HEK293 (cell line): ENCODE results near the gene PRKG1.

Experiments
- ZBTB8A ChIP-seq: fragments of 450-650 bp; formaldehyde crosslinking; IDR thresholded peaks from 2 replicates; pipeline ENCODE4 v1.5.1; 2016; ENCODE audit warnings: missing biosample characterization, missing genetic modification characterization
- ZNF274 ChIP-seq, 2 experiments: fragments of 200-500 bp in 1 of 2; fragments of 450-650 bp in 1 of 2; sonication (Bioruptor generic) in 1 of 2; formaldehyde crosslinking in 1 of 2; IDR thresholded peaks; 2 replicates each; pipeline versions ENCODE4 v1.5.1 to v1.6.1; 2014 to 2016; ENCODE audit warnings: borderline replicate concordance in 1 of 2, inconsistent platforms in 1 of 2, low read length in 1 of 2, missing biosample characterization in 1 of 2, missing genetic modification characterization in 1 of 2
- ZNF514 ChIP-seq: fragments of 450-650 bp; formaldehyde crosslinking; IDR thresholded peaks from 2 replicates; pipeline ENCODE4 v1.5.1; 2016; ENCODE audit warnings: missing biosample characterization, missing genetic modification characterization
- ZNF629 ChIP-seq: fragments of 450-650 bp; formaldehyde crosslinking; IDR thresholded peaks from 2 replicates; pipeline ENCODE4 v1.5.1; 2017; ENCODE audit warnings: missing biosample characterization, missing genetic modification characterization
- ZNF677 ChIP-seq: fragments of 450-650 bp; IDR thresholded peaks from 2 replicates; pipeline ENCODE4 v1.5.0; 2018; ENCODE audit warnings: missing biosample characterization, mild to moderate bottlenecking, missing genetic modification characterization, moderate library complexity

DNA sequence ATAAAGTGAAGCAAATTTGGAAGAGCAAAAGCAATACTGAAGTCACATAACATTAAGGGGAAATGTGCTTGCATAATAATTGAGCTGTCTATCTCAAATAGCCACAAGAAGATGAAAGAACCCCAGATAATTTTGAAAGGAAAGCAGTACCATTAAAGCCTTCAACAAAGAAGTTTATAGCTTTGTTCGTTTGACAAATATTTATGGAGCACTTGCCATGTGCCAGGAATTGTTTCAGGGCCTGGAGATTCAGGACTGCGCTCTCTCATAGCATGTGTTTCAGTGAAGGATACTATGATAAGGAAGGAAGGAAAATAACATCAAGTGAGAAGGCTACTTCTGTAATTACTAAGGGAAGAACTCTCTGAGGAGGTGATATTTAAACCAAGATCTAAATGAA is 837.4 kb downstream of the PRKG1 start:
- TF ChIP-seq ZNF629 (tag by site-specific recombination) (no peak), ZBTB8A (tag by site-specific recombination) (no peak), ZNF514 (tag by site-specific recombination) (no peak), ZNF274 (IDR thresholded peaks at IDR 0.05; ENCODE audit: low read length) (no peak), ZNF274 (tag by site-specific recombination; IDR thresholded peaks at IDR 0.05; ENCODE audit: borderline replicate concordance) (no peak), ZNF677 (tag by site-specific recombination) (no peak)
